ENCODE measurements around the gene CSH2. TPM values are rescaled to one million over a fixed set of nuclear protein-coding genes. Genes with fewer than 3 reads are reported as not detected.
"Not testable (repeated sequence)": the region's sequence is repeated elsewhere in the genome, so short reads cannot be mapped to it uniquely, and the experiment has no call there.

CSH2 gene
- total RNA-seq, 2 experiments from 2014 or later: not detected

GRCh38 chr17:63907161-63907778 is 33.8 kb upstream of the CSH2 start:
- H3K4me1 Mint-ChIP-seq, H3K27me3 Mint-ChIP-seq, H3K27ac Mint-ChIP-seq, H3K36me3 Mint-ChIP-seq, H3K4me3 Mint-ChIP-seq, H3K9me3 Mint-ChIP-seq, DNase-seq: not testable (repeated sequence)

- DNase-seq, H3K4me1 Mint-ChIP-seq, H3K9me3 Mint-ChIP-seq, H3K27me3 Mint-ChIP-seq, H3K4me3 Mint-ChIP-seq, H3K27ac Mint-ChIP-seq, H3K36me3 Mint-ChIP-seq: not testable (repeated sequence)
These were observed 31.3 kb upstream of the CSH2 start for GRCh38 chr17:63904796-63905195.

- H3K27me3 Mint-ChIP-seq, H3K4me1 Mint-ChIP-seq, DNase-seq, H3K27ac Mint-ChIP-seq, H3K9me3 Mint-ChIP-seq, H3K36me3 Mint-ChIP-seq, H3K4me3 Mint-ChIP-seq: not testable (repeated sequence)
These were observed 30.3 kb upstream of the CSH2 start for GRCh38 chr17:63903787-63904201.

GRCh38 chr17:63901971-63902370 is 28.5 kb upstream of the CSH2 start:
- H3K4me1 Mint-ChIP-seq, H3K27me3 Mint-ChIP-seq, H3K27ac Mint-ChIP-seq, H3K4me3 Mint-ChIP-seq, H3K36me3 Mint-ChIP-seq, DNase-seq, H3K9me3 Mint-ChIP-seq: not testable (repeated sequence)

- not testable (repeated sequence) for H3K27me3 Mint-ChIP-seq, H3K27ac Mint-ChIP-seq, H3K4me1 Mint-ChIP-seq, H3K9me3 Mint-ChIP-seq, H3K36me3 Mint-ChIP-seq, H3K4me3 Mint-ChIP-seq
- DNase-seq: peak; percentile 27
These were observed 25.7 kb upstream of the CSH2 start for GRCh38 chr17:63898899-63899798.

GRCh38 chr17:63896524-63897354 is 23.3 kb upstream of the CSH2 start, which contains the start of gene CSH1:
CSH1 (minus strand) TSS chr17:63896574; CDS start chr17:63896511, 63 bp downstream.
- not testable (repeated sequence) for H3K4me1 Mint-ChIP-seq, H3K4me3 Mint-ChIP-seq, H3K9me3 Mint-ChIP-seq, DNase-seq, H3K27me3 Mint-ChIP-seq, H3K36me3 Mint-ChIP-seq, H3K27ac Mint-ChIP-seq

- not testable (repeated sequence) for H3K27ac Mint-ChIP-seq, H3K36me3 Mint-ChIP-seq, H3K4me3 Mint-ChIP-seq, H3K9me3 Mint-ChIP-seq, H3K4me1 Mint-ChIP-seq, DNase-seq, H3K27me3 Mint-ChIP-seq
These were observed 21.3 kb upstream of the CSH2 start for GRCh38 chr17:63894821-63895220.

GRCh38 chr17:63894021-63894420 is 20.5 kb upstream of the CSH2 start:
- not testable (repeated sequence) for H3K4me1 Mint-ChIP-seq, DNase-seq, H3K9me3 Mint-ChIP-seq, H3K27me3 Mint-ChIP-seq, H3K36me3 Mint-ChIP-seq, H3K4me3 Mint-ChIP-seq, H3K27ac Mint-ChIP-seq

GRCh38 chr17:63892316-63893037 is 19.0 kb upstream of the CSH2 start:
- H3K27ac Mint-ChIP-seq, H3K4me3 Mint-ChIP-seq, H3K4me1 Mint-ChIP-seq: not testable (repeated sequence)

GRCh38 chr17:63889026-63889848 is 15.8 kb upstream of the CSH2 start:
- H3K27me3 Mint-ChIP-seq, H3K27ac Mint-ChIP-seq, DNase-seq, H3K36me3 Mint-ChIP-seq, H3K9me3 Mint-ChIP-seq, H3K4me1 Mint-ChIP-seq, H3K4me3 Mint-ChIP-seq: not testable (repeated sequence)

More at GRCh38 chr17:63892316-63893037, 19.0 kb upstream of the CSH2 start:
- not testable (repeated sequence) for H3K36me3 Mint-ChIP-seq, DNase-seq, H3K9me3 Mint-ChIP-seq, H3K27me3 Mint-ChIP-seq

- DNase-seq, H3K9me3 Mint-ChIP-seq, H3K4me1 Mint-ChIP-seq, H3K36me3 Mint-ChIP-seq, H3K27ac Mint-ChIP-seq, H3K27me3 Mint-ChIP-seq, H3K4me3 Mint-ChIP-seq: not testable (repeated sequence)
These were observed 11.6 kb upstream of the CSH2 start for GRCh38 chr17:63885119-63885518.

GRCh38 chr17:63882626-63883126 is 9.2 kb upstream of the CSH2 start:
- not testable (repeated sequence) for H3K36me3 Mint-ChIP-seq, H3K4me3 Mint-ChIP-seq, H3K9me3 Mint-ChIP-seq, H3K27me3 Mint-ChIP-seq, H3K4me1 Mint-ChIP-seq, DNase-seq
- peak overlapping the region; percentile 31 for H3K27ac Mint-ChIP-seq

- H3K27ac Mint-ChIP-seq: peak within 1 kb of the TSS; percentile 31
- no peak within 1 kb of the TSS for H3K4me3 Mint-ChIP-seq
- H3K4me1 Mint-ChIP-seq: peaks cover 2% of the 10 kb centered on the region
- peaks cover 4% of the 10 kb centered on the region for H3K27me3 Mint-ChIP-seq
- DNase-seq: peak; percentile 53
- H3K36me3 Mint-ChIP-seq: no peaks in the 10 kb centered on the region
- no peaks in the 10 kb centered on the region for H3K9me3 Mint-ChIP-seq
These were observed 8.6 kb upstream of the CSH2 start, which contains the start of gene GH2 for GRCh38 chr17:63881935-63882601. GH2 (minus strand) TSS chr17:63881944; CDS start chr17:63881801, 143 bp downstream.

Measured in activated naive CD8-positive, alpha-beta T cell treated with anti-CD3 and anti-CD28 coated beads for 36 hours (primary cell).